Heart left ventricle (tissue), 13 donors: ENCODE data around the gene MSL1.

Source experiments
- CTCF ChIP-seq, 12 donors: fragments of 200-600 bp; sonication (generic) in 4 of 12; IDR thresholded peaks; one replicate each; pipeline versions ENCODE4 v1.5.0 to v1.8.0; 2018 to 2022; ENCODE audit warnings: antibody characterized with exemption in 12 of 12, mild to moderate bottlenecking in 5 of 12
- POLR2A ChIP-seq, 2 donors: fragments of 450-650 bp; IDR thresholded peaks; one replicate each; pipeline ENCODE4 v1.6.1; 2017; ENCODE audit warnings: antibody characterized with exemption in 2 of 2, mild to moderate bottlenecking in 2 of 2, moderate library complexity in 2 of 2
- donor health status: ischemic (EF 13 %, LVEDD 7.1; RV severe dilation, severe dysfunction).
- donor health status: DM: no; HTN: yes; CAD: no.
- donor health status: DM: no; HTN: no; CAD: no.
- donor health status: ischemic (EF 25% LVEDD 6.9; RV normal size, moderate dysfunction).
- donor health status: ischemic (EF 25% LVEDD 5.7; RV mildly dilated, moderate dysfunction).
- donor health status: ischemic (EF 35%, LVEDD 5.7; RV mildly dilated, moderate dysfunction).
- donor health status: nonischemic (EF 11% LVEDD 7.7; RV severe dilation, severe dysfunction).
- donor health status: DM: yes; HTN: yes; CAD: no.
- donor health status: PGD.
- donor health status: ischemic (EF 29% LVEDD 5.4; RV normal size, mild dysfunction).
- donor health status: nonischemic (EF 23%, LVEDD 6.1; RV moderate dilation, normal function).

DNA sequence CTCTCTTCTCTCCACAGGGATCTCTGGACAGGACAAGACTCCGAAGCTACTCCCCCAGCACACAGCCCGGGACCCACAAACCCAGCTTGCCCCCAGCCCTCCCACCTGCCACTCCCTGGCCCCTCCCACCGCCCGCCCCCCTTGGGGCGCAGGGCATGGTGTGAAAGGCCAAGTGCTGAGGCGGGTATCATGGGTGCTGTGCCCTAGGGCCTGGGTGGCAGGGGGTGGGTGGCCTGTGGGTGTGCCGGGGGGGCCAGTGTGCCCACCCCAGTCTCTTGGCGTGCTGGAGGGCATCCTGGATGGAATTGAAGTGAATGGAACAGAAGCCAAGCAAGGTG lies 47.6 kb upstream of the MSL1 start:
- TF ChIP-seq CTCF (IDR thresholded peaks at IDR 0.05) (no peak), POLR2A (IDR thresholded peaks at IDR 0.05) (no peak)
